GM19238 (cell line): ENCODE data around the gene ABCC2.
"Not testable (repeated sequence)": the region's sequence is repeated elsewhere in the genome, so short reads cannot be mapped to it uniquely, and the experiment has no call there.

Source experiments
- DNase-seq: peaks from one replicate; pipeline ENCODE4 v3.0.0; 2011; ENCODE audit warnings: low spot score; ENCODE audit not compliant: insufficient read length

ABCC2 gene

GRCh38 chr10:99807786-99808185 lies 25.3 kb downstream of the ABCC2 start:
- DNase-seq, result no peak

GRCh38 chr10:99808270-99808669 lies 25.8 kb downstream of the ABCC2 start:
- DNase-seq, result no peak

GRCh38 chr10:99809481-99809880 lies 27.0 kb downstream of the ABCC2 start:
- DNase-seq, result no peak

- DNase-seq, result no peak
Observed at GRCh38 chr10:99809931-99810615, 27.6 kb downstream of the ABCC2 start.

GRCh38 chr10:99812177-99812576 lies 29.7 kb downstream of the ABCC2 start:
- DNase-seq, result no peak

GRCh38 chr10:99814143-99814542 lies 31.7 kb downstream of the ABCC2 start:
- no peak for DNase-seq

GRCh38 chr10:99815621-99816020 lies 33.2 kb downstream of the ABCC2 start:
- no peak for DNase-seq

- DNase-seq, result no peak
Observed at GRCh38 chr10:99827936-99828335, 45.5 kb downstream of the ABCC2 start.

GRCh38 chr10:99828464-99828863 lies 46.0 kb downstream of the ABCC2 start:
- DNase-seq, result no peak

GRCh38 chr10:99832439-99832838 lies 50.0 kb downstream of the ABCC2 start:
- DNase-seq, result no peak

GRCh38 chr10:99834410-99834809 lies 52.0 kb downstream of the ABCC2 start:
- DNase-seq, result no peak

- DNase-seq, result no peak
Observed at GRCh38 chr10:99835947-99836346, 53.5 kb downstream of the ABCC2 start.

GRCh38 chr10:99836711-99837110 lies 54.3 kb downstream of the ABCC2 start:
- no peak for DNase-seq

- DNase-seq, result not testable (repeated sequence)
Observed at GRCh38 chr10:99840859-99841258, 58.4 kb downstream of the ABCC2 start.

- no peak for DNase-seq
Observed at GRCh38 chr10:99841746-99842145, 59.3 kb downstream of the ABCC2 start.

GRCh38 chr10:99843310-99843709 lies 60.9 kb downstream of the ABCC2 start:
- DNase-seq, result no peak

- DNase-seq, result no peak
Observed at GRCh38 chr10:99844433-99844955, 62.1 kb downstream of the ABCC2 start.

GRCh38 chr10:99845837-99846382 lies 63.5 kb downstream of the ABCC2 start:
- peak; percentile 27 for DNase-seq

- no peak for DNase-seq
Observed at GRCh38 chr10:99849057-99849456, 66.6 kb downstream of the ABCC2 start.

GRCh38 chr10:99849536-99849935 lies 67.1 kb downstream of the ABCC2 start:
- no peak for DNase-seq

- no peak for DNase-seq
Observed at GRCh38 chr10:99850021-99850766, 67.8 kb downstream of the ABCC2 start.

- no peak for DNase-seq
Observed at GRCh38 chr10:99850767-99851340, 68.4 kb downstream of the ABCC2 start.
